A549 treated with GW870086 at 1 μM for 4 hours (cell line): Measurements from ENCODE around the gene THOC5. TPM values are rescaled to one million over a fixed set of nuclear protein-coding genes. Genes with fewer than 3 reads are reported as not detected.

Experiments
- total RNA-seq: library from RNA; stranded (reverse); fragments of 200-300 nt; extraction: Qiagen RNA extraction; gene quantifications from 5 replicates; pipeline ENCODE4 v1.2.3, GENCODE V29; 2022; ENCODE audit warnings: low read depth

THOC5 gene
- total RNA-seq = 26.5 to 32.9 TPM (median 29.5 TPM) in 5 replicates

DNA sequence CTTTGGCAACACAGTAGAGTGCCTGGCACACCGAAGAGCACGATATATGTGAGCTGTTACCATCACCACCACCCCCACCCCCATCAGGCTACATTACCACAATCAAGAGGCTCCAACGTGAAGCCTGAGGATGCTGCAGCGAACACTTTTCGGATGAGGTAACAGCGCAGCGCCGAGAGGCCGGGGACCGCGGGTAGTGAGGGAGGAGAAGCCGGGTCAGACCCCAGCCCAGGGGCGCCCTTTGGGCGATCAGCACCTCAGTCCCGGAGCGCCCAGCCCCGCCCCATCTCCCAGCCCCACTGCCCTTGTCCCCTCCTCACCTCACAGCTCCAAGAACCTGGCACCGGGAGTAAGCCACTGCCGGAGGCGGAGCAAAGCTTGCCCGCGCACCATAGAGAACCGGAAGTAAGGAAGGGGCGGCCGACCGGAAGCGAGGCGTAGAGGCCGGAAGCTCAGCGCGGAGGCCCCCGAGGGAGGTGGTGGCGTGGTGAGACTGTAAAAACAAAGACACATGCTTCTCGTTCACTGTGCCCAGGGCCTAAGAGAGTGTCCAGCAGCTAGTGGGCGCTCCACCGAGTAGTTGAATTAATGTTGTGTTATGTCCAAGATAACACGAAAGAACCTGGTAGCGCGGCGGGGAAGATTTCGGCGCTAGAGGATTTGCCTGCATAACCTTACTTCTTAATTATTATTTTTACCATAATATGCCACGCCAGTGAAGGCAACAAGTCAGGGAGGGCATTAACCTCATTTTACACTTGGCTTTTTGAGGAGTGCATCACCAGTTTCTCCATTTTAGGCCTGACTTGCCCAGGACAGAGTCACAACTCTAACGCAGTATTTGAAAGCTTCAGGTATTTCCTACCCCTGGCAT lies at the start of gene THOC5:
Gene THOC5, minus strand, starts transcription at position 407 of the 874 bp plus-strand sequence. CDS start 4,610 bp downstream, outside the sequence.

DNA sequence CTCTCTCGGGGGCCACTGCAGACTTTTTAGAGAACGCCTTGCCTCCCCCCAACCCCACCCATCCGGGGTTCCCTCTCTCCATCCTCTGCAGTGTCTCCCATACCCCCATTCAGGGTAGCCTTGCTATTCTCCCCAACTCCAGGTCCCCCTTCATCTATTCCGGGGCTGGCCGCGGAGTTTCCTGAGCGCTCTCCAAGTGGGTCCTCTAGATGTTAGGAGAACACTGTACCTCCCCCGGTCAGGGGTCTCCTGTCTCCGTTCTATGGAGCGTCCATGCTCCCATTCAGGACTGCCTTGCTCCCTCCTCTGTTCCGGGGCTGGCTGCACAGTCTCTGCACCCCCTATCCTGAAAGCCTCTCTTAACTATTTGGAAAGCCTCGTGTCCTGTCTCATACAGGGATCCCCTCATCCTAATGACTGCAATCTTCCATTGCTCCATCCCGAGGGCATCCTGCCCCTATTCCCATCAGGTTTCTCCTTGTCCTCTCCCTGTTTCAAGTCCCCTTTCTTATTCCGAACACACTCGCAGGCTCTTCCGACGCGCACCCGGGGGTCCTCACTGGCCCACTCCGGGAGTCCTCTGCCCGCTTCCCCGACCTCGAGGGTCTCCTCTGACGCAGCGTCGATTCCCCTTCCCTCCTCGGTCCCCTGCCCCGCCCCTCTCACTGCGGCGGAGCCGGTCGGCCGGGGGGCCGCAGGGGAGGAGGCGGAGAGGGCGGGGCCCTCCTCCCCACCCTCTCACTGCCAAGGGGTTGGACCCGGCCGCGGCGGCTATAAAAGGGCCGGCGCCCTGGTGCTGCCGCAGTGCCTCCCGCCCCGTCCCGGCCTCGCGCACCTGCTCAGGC lies 73.9 kb downstream of the THOC5 start, which contains the start of gene NEFH:
Gene NEFH, plus strand, starts transcription at position 802 of the 845 bp plus-strand sequence. CDS start 45 bp downstream, outside the sequence.

Other genes starting within 250 kb of the THOC5 start
- gene GAS2L1, start 247.1 kb downstream of the THOC5 start, total RNA-seq = 24.7 to 37.0 TPM (median 34.7 TPM) in 5 replicates
- gene RASL10A, start 238.1 kb downstream of the THOC5 start, total RNA-seq = 0.36 to 0.62 TPM (median 0.52 TPM) in 3 of 5 replicates, not detected in the others
- 23.6 to 27.7 TPM (median 25.8 TPM) in 5 replicates for gene AP1B1, start 165.2 kb downstream of the THOC5 start, total RNA-seq
- gene RFPL1, start 115.2 kb downstream of the THOC5 start, total RNA-seq = not detected in 5 replicates
- 0.05 to 0.14 TPM (median 0.10 TPM) in 5 replicates for gene NEFH, start 73.5 kb downstream of the THOC5 start, total RNA-seq
- 54.0 to 65.2 TPM (median 62.0 TPM) in 5 replicates for gene NIPSNAP1, start 27.4 kb upstream of the THOC5 start, total RNA-seq
- gene NF2, start 49.9 kb upstream of the THOC5 start, total RNA-seq = 11.1 to 13.9 TPM (median 12.1 TPM) in 5 replicates
- 0.14 to 0.30 TPM (median 0.18 TPM) in 5 replicates for gene CABP7, start 166.2 kb upstream of the THOC5 start, total RNA-seq
- 14.1 to 19.2 TPM (median 18.9 TPM) in 5 replicates for gene ZMAT5, start 213.2 kb upstream of the THOC5 start, total RNA-seq
- gene UQCR10, start 213.6 kb upstream of the THOC5 start, total RNA-seq = 112 to 128 TPM (median 123 TPM) in 5 replicates